ENCODE data around the gene IFNLR1. TPM values are rescaled to one million over a fixed set of nuclear protein-coding genes. Genes with fewer than 3 reads are reported as not detected.

The IFNLR1 gene
- total and polyA plus RNA-seq, 9 of the 15 experiments (the other 6 are each of a cell fraction or from before 2014, with no cell fraction given): not detected

DNA sequence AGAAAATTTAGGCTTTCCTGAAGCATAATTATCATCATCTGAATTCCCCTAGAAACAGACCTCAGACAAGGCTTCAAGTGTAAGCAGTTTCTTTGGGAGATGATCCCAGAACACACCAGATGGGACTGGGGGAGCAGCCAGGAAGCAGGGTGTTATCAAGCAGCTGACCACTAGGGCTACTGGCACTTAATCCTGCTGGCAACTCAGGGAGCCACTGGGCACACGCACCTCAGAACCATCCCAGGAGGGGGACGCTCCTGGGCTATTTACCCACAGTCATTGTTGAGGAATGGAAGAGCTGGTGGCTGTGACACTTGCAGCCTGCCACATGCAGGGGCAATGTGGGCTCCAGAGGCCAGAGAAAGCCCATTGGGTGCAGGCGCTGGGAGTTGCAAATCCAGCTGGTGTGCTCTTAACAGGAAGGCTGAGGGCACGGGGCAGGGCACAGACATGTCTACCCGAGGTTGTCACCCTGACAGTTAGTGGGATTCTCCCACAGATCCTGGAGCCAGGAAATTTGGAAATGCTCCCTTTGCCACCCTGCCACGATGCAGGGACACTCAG is 29.1 kb downstream of the IFNLR1 start:
- 0 out of 2 replicates have a peak, but pooled peaks cover 6% of the 10 kb centered on the region for H4K20me1 ChIP-seq (replicated peaks; ENCODE audit: control insufficient read depth, insufficient read depth, low read length)
- in situ Hi-C loops (cut with MboI) (no loop called here), intact Hi-C loops (cut with micrococcal nuclease) (no loop called here)
- no peak for FAIRE-seq
- H3K27ac ChIP-seq (ENCODE audit: extremely low read depth, low read depth, low read length): no peak overlapping the region
- no peaks in the 10 kb centered on the region for H3K79me2 ChIP-seq (ENCODE audit: control insufficient read depth, insufficient read depth, low read length)
- no peaks in the 10 kb centered on the region for H3K9me1 ChIP-seq (ENCODE audit: control insufficient read depth, insufficient read depth, low read length)
- H3K36me3 ChIP-seq (ENCODE audit: control insufficient read depth, insufficient read depth, low read length): no peaks in the 10 kb centered on the region
- POLR2A ChIA-PET: no interaction called here
- ATAC-seq: peak; percentile 38; the same call in 2 of the 3 replicates
- H2AFZ ChIP-seq (ENCODE audit: low read depth, low read length): no peak overlapping the region
- DNase-seq (ENCODE audit: extremely low read depth in 1 of 4, low spot score in 3 of 4): no peak
- CTCF ChIA-PET (ENCODE audit: low intra/inter-chr PET ratio): no interaction called here
- H3K4me3 ChIP-seq: no peak overlapping the region
- no peaks in the 10 kb centered on the region for H3K9me3 ChIP-seq (replicated peaks; ENCODE audit: control insufficient read depth, insufficient read depth, low read depth, low read length)
- 2% methylated on average over 6 of the region's 6 CpGs for WGBS (ENCODE audit: insufficient coverage, low coverage, missing lambda C conversion rate)
- no peak overlapping the region for H3K9ac ChIP-seq (ENCODE audit: insufficient read depth in 1 of 2, low read depth in 2 of 2, low read length in 2 of 2)
- H3K4me2 ChIP-seq (ENCODE audit: insufficient read depth, low read length): no peak overlapping the region
- no TSS peak for BruUV-seq (replicated peaks)
- peaks cover 51 to 78% of the 10 kb centered on the region in 2 experiments for H3K27me3 ChIP-seq (ENCODE audit: control insufficient read depth in 2 of 2, insufficient read depth in 2 of 2, low read length in 2 of 2)
- no peaks in the 10 kb centered on the region for H3K4me1 ChIP-seq (replicated peaks in 1 of 2; ENCODE audit: control insufficient read depth in 2 of 2, insufficient read depth in 2 of 2, low read length in 2 of 2)
- TF ChIP-seq CREB3L1 (IDR thresholded peaks at IDR 0.05; ENCODE audit: borderline replicate concordance, low read depth) (no peak), E4F1 (CRISPR knock-in tag; IDR thresholded peaks at IDR 0.05; ENCODE audit: borderline replicate concordance) (no peak), BCL6 (CRISPR knock-in tag; IDR thresholded peaks at IDR 0.05) (no peak), CTCF (IDR thresholded peaks at IDR 0.05 in 2 of 3, conservative IDR thresholded peaks at IDR 0.05 in 1 of 3; ENCODE audit: insufficient read depth in 2 of 3, low read depth in 1 of 3, low read length in 3 of 3) (peak; percentile 11 to 36 (median 17); a peak in 2 of 6 replicates)

Data from K562 (cell line).